Activated naive CD4-positive, alpha-beta T cell treated with anti-CD3 and anti-CD28 coated beads, Interleukin-2, amount 50 U/mL, for 16 hours (primary cell): ENCODE measurements around the gene PCYT1A.
"Not testable (repeated sequence)": the region's sequence is repeated elsewhere in the genome, so short reads cannot be mapped to it uniquely, and the experiment has no call there.

Experiments
- DNase-seq: peaks from one replicate; pipeline ENCODE4 v3.0.0-alpha.2; 2020

The PCYT1A gene

GRCh38 chr3:196284396-196284795, 3.1 kb downstream of the PCYT1A start:
- no peak for DNase-seq

- no peak for DNase-seq
These were observed 5.6 kb downstream of the PCYT1A start for GRCh38 chr3:196281962-196282361.

GRCh38 chr3:196280689-196281440, 6.7 kb downstream of the PCYT1A start:
- DNase-seq, result no peak

GRCh38 chr3:196275126-196275525, 12.4 kb downstream of the PCYT1A start:
- no peak for DNase-seq

- peak; percentile 62 for DNase-seq
These were observed 12.9 kb downstream of the PCYT1A start for GRCh38 chr3:196274585-196274984.

GRCh38 chr3:196273655-196274054, 13.9 kb downstream of the PCYT1A start:
- DNase-seq, result no peak

GRCh38 chr3:196272826-196273225, 14.7 kb downstream of the PCYT1A start:
- DNase-seq, result no peak

- no peak for DNase-seq
These were observed 17.0 kb downstream of the PCYT1A start for GRCh38 chr3:196270499-196270898.

GRCh38 chr3:196268284-196269163, 19.0 kb downstream of the PCYT1A start:
- no peak for DNase-seq

GRCh38 chr3:196263819-196264218, 23.7 kb downstream of the PCYT1A start:
- DNase-seq, result no peak

GRCh38 chr3:196260784-196261183, 26.7 kb downstream of the PCYT1A start:
- DNase-seq, result no peak

- DNase-seq, result no peak
These were observed 31.8 kb downstream of the PCYT1A start for GRCh38 chr3:196255776-196256175.

GRCh38 chr3:196254376-196255283, 32.9 kb downstream of the PCYT1A start:
- no peak for DNase-seq

- DNase-seq, result no peak
These were observed 35.6 kb downstream of the PCYT1A start for GRCh38 chr3:196251918-196252317.

GRCh38 chr3:196246612-196247308, 40.8 kb downstream of the PCYT1A start:
- no peak for DNase-seq

- not testable (repeated sequence) for DNase-seq
These were observed 43.4 kb downstream of the PCYT1A start for GRCh38 chr3:196244166-196244565.

GRCh38 chr3:196241704-196242103, 45.8 kb downstream of the PCYT1A start:
- DNase-seq, result no peak

- DNase-seq, result no peak
These were observed 47.1 kb downstream of the PCYT1A start for GRCh38 chr3:196240424-196240823.

GRCh38 chr3:196238612-196239560, 48.6 kb downstream of the PCYT1A start:
- DNase-seq, result no peak

- no peak for DNase-seq
These were observed 50.3 kb downstream of the PCYT1A start for GRCh38 chr3:196237203-196237602.

- no peak for DNase-seq
These were observed 51.3 kb downstream of the PCYT1A start for GRCh38 chr3:196236223-196236622.
